Measurements from ENCODE around the gene ZNF524.
"Not testable (repeated sequence)": the region's sequence is repeated elsewhere in the genome, so short reads cannot be mapped to it uniquely, and the experiment has no call there.

ZNF524 gene, protein sequence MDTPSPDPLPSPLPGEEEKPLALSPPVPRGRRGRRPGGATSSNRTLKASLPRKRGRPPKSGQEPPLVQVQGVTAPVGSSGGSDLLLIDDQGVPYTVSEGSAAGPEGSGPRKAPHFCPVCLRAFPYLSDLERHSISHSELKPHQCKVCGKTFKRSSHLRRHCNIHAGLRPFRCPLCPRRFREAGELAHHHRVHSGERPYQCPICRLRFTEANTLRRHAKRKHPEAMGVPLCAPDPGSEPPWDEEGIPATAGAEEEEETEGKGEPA

DNA sequence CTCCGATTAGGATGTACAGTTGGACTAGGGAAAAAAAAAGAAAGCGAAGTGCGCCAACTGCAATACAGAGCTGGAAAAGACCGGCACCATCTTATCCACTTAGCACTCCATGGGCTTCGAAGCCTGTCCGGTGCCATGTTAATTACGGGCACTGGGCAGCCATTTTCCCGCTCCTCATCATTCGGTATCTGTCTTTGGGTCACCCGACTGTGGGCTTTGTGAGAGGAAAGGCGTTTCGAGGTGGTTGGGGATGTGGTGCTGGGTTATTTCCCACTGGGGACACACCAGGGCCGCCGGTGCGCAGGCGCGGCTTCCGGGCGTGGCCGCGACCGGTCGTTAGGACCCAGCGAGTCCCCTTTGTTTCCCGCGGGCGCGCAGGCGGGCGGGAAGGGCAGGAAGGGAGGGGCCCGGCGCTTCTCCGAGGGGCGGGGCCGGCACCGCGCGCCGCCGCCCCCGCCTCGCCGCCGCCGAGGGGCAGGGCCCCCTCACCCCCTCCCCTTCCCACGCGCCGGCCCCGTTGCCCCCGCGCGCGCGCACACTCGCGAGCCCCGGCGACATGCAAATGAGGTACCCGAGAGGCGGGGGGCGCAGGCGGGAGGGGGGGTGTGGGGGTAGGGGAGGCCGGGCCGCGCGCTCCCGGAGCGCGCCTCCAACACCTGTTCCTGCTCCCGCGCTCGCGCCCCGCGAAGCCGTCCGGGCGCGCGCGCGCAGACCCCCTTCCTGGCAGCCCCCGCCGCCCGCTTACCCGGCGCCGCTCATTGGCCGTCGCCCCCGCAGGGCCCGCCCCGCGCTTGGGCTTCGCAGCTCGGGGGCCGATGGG is at the start of gene ZNF524:
TSS of gene ZNF524 (plus strand) at position 447 of the 820 bp plus-strand sequence. CDS start 1,825 bp downstream, outside the sequence.
- Mint-ChIP-seq H3K4me3 (peak within 1 kb of the TSS; percentile 88), H3K4me1 (peaks cover 35% of the 10 kb centered on the region), H3K27ac (peak within 1 kb of the TSS; percentile 96), H3K27me3 (no peaks in the 10 kb centered on the region), H3K36me3 (peaks cover 45% of the 10 kb centered on the region), H3K9me3 (peaks cover 17% of the 10 kb centered on the region)
- ATAC-seq = peak; percentile 76

DNA sequence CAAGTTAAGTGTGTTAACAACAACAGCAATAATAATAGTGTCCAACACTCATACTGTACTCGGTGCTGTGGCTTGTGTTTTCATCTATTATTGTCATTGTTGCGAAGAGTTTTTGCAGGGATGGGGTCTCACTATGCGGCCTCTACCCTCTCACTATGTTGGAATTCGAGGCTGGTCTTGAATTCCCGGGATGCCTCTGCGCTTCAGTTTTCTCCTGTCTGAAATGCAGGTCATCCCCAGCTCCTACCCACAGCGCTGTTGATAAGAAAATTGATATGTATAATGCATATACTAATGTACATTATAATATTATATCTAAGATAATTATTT is 49.8 kb upstream of the ZNF524 start:
- Mint-ChIP-seq H3K27me3 (peaks cover 88% of the 10 kb centered on the region), H3K4me3 (no peak overlapping the region), H3K9me3 (no peaks in the 10 kb centered on the region), H3K36me3 (no peaks in the 10 kb centered on the region), H3K4me1 (peaks cover 6% of the 10 kb centered on the region), H3K27ac (no peak overlapping the region)
- ATAC-seq = no peak

DNA sequence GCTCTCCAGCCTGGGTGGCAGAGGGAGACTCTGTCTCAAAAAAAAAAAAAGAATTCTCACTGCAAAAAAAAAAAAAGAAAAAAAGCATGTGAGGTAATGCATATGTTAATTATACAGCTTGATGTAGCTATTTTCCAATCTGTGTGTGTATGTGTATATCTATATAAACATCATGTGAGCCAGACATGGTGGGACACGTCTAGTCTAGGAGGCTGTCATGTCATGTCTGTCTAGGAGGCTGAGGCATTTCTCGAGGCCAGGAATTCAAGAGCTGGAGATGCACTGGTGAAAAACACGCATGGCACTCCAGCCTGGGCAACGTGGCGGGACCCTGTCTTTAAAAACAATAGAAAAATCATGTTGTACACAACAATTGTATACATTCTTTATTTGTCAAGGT is 47.9 kb upstream of the ZNF524 start:
- Mint-ChIP-seq H3K36me3 (no peaks in the 10 kb centered on the region), H3K4me1 (peaks cover 6% of the 10 kb centered on the region), H3K9me3 (no peaks in the 10 kb centered on the region), H3K4me3 (no peak overlapping the region), H3K27ac (no peak overlapping the region), H3K27me3 (peaks cover 70% of the 10 kb centered on the region)
- ATAC-seq = no peak

DNA sequence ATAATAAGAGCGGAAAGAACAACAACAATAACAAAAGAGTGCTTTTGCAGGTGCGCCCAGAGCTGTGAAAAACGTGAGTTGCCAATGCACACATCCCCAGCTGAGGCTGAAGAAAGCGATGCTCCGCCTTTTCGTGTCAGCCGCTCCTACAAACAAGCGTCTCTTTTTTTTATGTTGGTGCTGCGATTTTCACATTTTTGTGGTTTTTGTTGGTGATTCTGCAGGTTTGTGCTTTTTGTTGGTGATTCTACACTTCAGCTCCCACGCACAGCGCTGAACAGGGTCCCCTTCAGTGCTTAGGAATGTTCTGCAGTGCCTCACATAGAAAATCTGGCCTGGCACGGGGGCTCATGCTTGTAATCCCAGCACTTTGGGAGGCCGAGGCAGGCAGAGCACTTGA is 47.5 kb upstream of the ZNF524 start:
- H3K27ac Mint-ChIP-seq = no peak overlapping the region
- no peak for ATAC-seq

GRCh38 chr19:55553217-55554182 is 46.6 kb upstream of the ZNF524 start:
- Mint-ChIP-seq H3K36me3 (no peaks in the 10 kb centered on the region), H3K27me3 (peaks cover 57% of the 10 kb centered on the region), H3K9me3 (no peaks in the 10 kb centered on the region), H3K4me3 (no peak overlapping the region), H3K4me1 (peaks cover 6% of the 10 kb centered on the region), H3K27ac (no peak overlapping the region)
- ATAC-seq = no peak

More for the DNA sequence above, 47.5 kb upstream of the ZNF524 start:
- Mint-ChIP-seq H3K4me3 (no peak overlapping the region), H3K36me3 (no peaks in the 10 kb centered on the region), H3K27me3 (peaks cover 66% of the 10 kb centered on the region), H3K4me1 (peaks cover 6% of the 10 kb centered on the region), H3K9me3 (no peaks in the 10 kb centered on the region)

- Mint-ChIP-seq H3K27me3 (peaks cover 56% of the 10 kb centered on the region), H3K9me3 (no peaks in the 10 kb centered on the region), H3K4me3 (no peak overlapping the region), H3K4me1 (peaks cover 6% of the 10 kb centered on the region), H3K36me3 (no peaks in the 10 kb centered on the region), H3K27ac (no peak overlapping the region)
- ATAC-seq = no peak
Measured at GRCh38 chr19:55554302-55554701, 45.8 kb upstream of the ZNF524 start.

GRCh38 chr19:55554741-55555152 is 45.3 kb upstream of the ZNF524 start:
- no peak for ATAC-seq

DNA sequence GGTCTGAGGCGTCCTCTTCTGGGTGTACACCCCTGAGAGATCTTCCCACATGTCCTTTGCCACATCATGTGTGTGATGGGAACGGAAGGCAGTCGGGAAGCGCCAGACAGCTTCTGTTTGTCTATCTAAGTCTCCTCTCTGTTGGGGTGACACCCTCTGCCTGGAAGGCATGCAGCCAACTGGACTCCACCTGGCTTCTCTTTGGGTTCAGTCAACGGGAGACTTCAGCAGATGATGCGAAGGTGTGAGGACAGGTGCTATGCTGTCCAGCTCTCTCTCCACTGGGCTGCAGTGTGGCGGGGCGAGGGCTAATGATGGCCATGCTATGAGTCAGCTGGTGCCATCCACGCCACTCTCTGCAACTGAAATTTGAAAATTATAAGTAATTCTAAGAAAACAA is 40.4 kb upstream of the ZNF524 start:
- ATAC-seq = no peak
- Mint-ChIP-seq H3K4me1 (no peaks in the 10 kb centered on the region), H3K27me3 (peaks cover 50% of the 10 kb centered on the region), H3K4me3 (no peak overlapping the region), H3K27ac (no peak overlapping the region), H3K9me3 (peaks cover 5% of the 10 kb centered on the region), H3K36me3 (no peaks in the 10 kb centered on the region)

More at GRCh38 chr19:55554741-55555152, 45.3 kb upstream of the ZNF524 start:
- Mint-ChIP-seq H3K4me3 (no peak overlapping the region), H3K27me3 (peaks cover 56% of the 10 kb centered on the region), H3K36me3 (no peaks in the 10 kb centered on the region), H3K27ac (no peak overlapping the region), H3K9me3 (no peaks in the 10 kb centered on the region), H3K4me1 (peaks cover 1% of the 10 kb centered on the region)

DNA sequence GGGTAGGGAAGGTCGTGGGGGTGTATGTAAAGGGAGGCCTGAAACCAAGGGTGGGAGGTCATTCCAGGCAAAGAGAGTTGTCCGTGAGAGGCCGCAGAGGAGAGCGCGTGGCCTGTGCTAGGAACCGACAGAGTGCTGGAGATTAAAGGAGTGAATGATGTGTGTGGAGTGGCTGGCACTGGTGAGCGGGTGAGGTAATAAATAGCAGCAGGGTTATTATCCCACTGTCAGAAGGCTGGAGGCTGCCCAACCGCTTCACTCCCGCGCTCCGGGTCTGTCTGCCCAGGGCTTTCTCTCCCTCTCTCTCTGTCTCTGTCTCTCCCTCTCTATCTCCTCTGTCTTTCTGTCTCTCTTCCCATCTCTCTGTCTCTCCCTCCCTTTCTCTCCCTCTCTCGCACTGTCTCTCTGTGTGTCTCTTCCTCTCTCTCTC is 36.8 kb upstream of the ZNF524 start:
- H3K4me1 Mint-ChIP-seq = no peaks in the 10 kb centered on the region
- no peaks in the 10 kb centered on the region for H3K36me3 Mint-ChIP-seq
- H3K27ac Mint-ChIP-seq = no peak overlapping the region
- H3K9me3 Mint-ChIP-seq = peaks cover 5% of the 10 kb centered on the region
- ATAC-seq = no peak
- H3K27me3 Mint-ChIP-seq = peaks cover 55% of the 10 kb centered on the region
- no peak overlapping the region for H3K4me3 Mint-ChIP-seq

- no peak overlapping the region for H3K4me3 Mint-ChIP-seq
- no peak for ATAC-seq
- H3K9me3 Mint-ChIP-seq = no peaks in the 10 kb centered on the region
- H3K27ac Mint-ChIP-seq = no peak overlapping the region
- no peaks in the 10 kb centered on the region for H3K36me3 Mint-ChIP-seq
- no peaks in the 10 kb centered on the region for H3K4me1 Mint-ChIP-seq
- peaks cover 32% of the 10 kb centered on the region for H3K27me3 Mint-ChIP-seq
Measured at GRCh38 chr19:55566823-55567222, 33.3 kb upstream of the ZNF524 start.

- Mint-ChIP-seq H3K4me1 (no peaks in the 10 kb centered on the region), H3K36me3 (no peaks in the 10 kb centered on the region), H3K9me3 (no peaks in the 10 kb centered on the region), H3K4me3 (no peak overlapping the region), H3K27me3 (peaks cover 31% of the 10 kb centered on the region), H3K27ac (no peak overlapping the region)
- ATAC-seq = no peak
Measured at GRCh38 chr19:55567708-55568328, 32.3 kb upstream of the ZNF524 start.

- ATAC-seq, H3K9me3 Mint-ChIP-seq, H3K4me3 Mint-ChIP-seq, H3K4me1 Mint-ChIP-seq, H3K36me3 Mint-ChIP-seq, H3K27ac Mint-ChIP-seq: not testable (repeated sequence)
- peaks cover 14% of the 10 kb centered on the region for H3K27me3 Mint-ChIP-seq
Measured at GRCh38 chr19:55569477-55569876, 30.6 kb upstream of the ZNF524 start.

DNA sequence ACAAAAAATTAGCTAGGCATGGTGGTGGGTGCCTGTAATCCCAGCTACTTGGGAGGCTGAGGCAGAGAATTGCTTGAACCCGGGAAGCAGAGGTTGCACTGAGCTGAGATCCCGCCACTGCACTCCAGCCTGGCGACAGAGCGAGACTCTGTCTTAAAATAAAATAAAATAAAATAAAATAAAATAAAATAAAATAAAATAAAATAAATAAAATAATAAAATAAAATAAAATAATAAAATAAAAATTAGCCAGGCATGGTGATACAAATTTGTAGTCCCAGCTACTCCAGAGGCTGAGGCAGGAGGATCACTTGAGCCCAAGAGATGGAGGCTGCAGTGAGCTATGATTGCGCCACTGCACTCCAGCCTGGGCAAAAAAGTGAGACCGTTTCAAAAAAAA is 26.2 kb upstream of the ZNF524 start:
- H3K4me3 Mint-ChIP-seq, H3K27me3 Mint-ChIP-seq, ATAC-seq, H3K4me1 Mint-ChIP-seq, H3K9me3 Mint-ChIP-seq, H3K27ac Mint-ChIP-seq: not testable (repeated sequence)
- H3K36me3 Mint-ChIP-seq = peaks cover 18% of the 10 kb centered on the region

DNA sequence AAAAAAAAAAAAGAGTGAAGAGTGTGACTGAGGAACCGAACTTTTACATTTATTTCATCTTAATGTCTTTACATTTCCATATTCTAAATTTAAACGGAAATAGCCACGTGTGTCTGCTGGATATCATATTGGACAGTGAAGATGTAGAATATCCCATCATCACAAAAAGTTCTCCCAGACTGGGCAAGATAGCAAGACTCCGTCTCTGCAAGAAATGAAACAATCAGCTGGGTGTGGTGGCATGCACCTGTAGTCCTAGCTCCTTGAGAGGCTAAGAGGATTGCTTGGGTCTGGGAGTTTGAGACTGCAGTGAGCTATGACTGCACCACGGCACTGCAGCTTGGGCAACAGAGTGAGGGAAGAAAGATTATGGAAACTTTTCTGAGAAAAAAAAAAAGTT is 23.3 kb upstream of the ZNF524 start:
- Mint-ChIP-seq H3K4me3 (no peak overlapping the region), H3K9me3 (no peaks in the 10 kb centered on the region), H3K27ac (no peak overlapping the region), H3K4me1 (peaks cover 17% of the 10 kb centered on the region), H3K36me3 (peaks cover 24% of the 10 kb centered on the region), H3K27me3 (no peaks in the 10 kb centered on the region)
- no peak for ATAC-seq
